Upper lobe of left lung (tissue), 6 donors: ENCODE data around the gene NUDT13. TPM values are rescaled to one million over a fixed set of nuclear protein-coding genes. Genes with fewer than 3 reads are reported as not detected.

Experiments used
- ATAC-seq, 2 donors: fragments of 200-7000 bp; cut with Tn5 transposase; one replicate each; pipeline ENCODE4 v1.9.1; 2022; ENCODE audit warnings: mild to moderate bottlenecking in 2 of 2, moderate library complexity in 2 of 2; ENCODE audit not compliant: low FRiP score in 2 of 2
- DNase-seq, 2 donors: peaks; one replicate each; pipeline ENCODE4 v3.0.0-alpha.2; 2019 to 2020
- H3K27ac ChIP-seq, 4 donors: fragments of 200-600 bp; sonication (generic); one replicate each; pipeline ENCODE4 v1.5.1; 2016 to 2019
- H3K27me3 ChIP-seq, 4 donors: fragments of 200-600 bp; sonication (generic); one replicate each; pipeline ENCODE4 v1.5.1; 2017 to 2019
- H3K36me3 ChIP-seq, 4 donors: fragments of 200-600 bp; sonication (generic); one replicate each; pipeline ENCODE4 v1.5.1; 2016 to 2019
- H3K4me1 ChIP-seq, 4 donors: fragments of 200-600 bp; sonication (generic); one replicate each; pipeline ENCODE4 v1.5.1; 2018 to 2019
- H3K4me3 ChIP-seq, 4 donors: fragments of 200-600 bp; sonication (generic); one replicate each; pipeline ENCODE4 v1.5.1; 2017 to 2019; ENCODE audit warnings: mild to moderate bottlenecking in 2 of 4, moderate library complexity in 1 of 4
- H3K9me3 ChIP-seq, 4 donors: fragments of 200-600 bp; sonication (generic); one replicate each; pipeline ENCODE4 v1.5.1; 2018 to 2019
- EP300 ChIP-seq, 4 donors: sonication (generic); formaldehyde crosslinking; IDR thresholded peaks; one replicate each; pipeline ENCODE4 v1.5.1; 2017; ENCODE audit warnings: antibody characterized with exemption in 4 of 4, control low read depth in 2 of 4
- POLR2A ChIP-seq, 4 donors: fragments of 450-650 bp; IDR thresholded peaks; one replicate each; pipeline ENCODE4 v1.5.1; 2016 to 2017; ENCODE audit warnings: antibody characterized with exemption in 4 of 4, mild to moderate bottlenecking in 2 of 4
- POLR2AphosphoS5 ChIP-seq, 2 donors: sonication (generic); formaldehyde crosslinking; IDR thresholded peaks; one replicate each; pipeline ENCODE4 v1.5.1; 2017; ENCODE audit warnings: antibody characterized with exemption in 2 of 2
- WGBS, 2 donors: methylation state at CpG; one replicate each; pipeline ENCODE4 v1.1.5; 2017 to 2018; 5-methylcytosine and 5-hydroxymethylcytosine counted together
- total RNA-seq, 6 donors: library from RNA; depleted of rRNA in 4 of 6; stranded (reverse); fragments of >200 nt in 4 of 6; gene quantifications; one replicate each; pipeline versions ENCODE4 v1.1.0 to v1.2.1, GENCODE V29; 2016 to 2021
- TF ChIP-seq, protein P1 (sequence below), 6 experiments: fragments of 450-650 bp in 4 of 6; fragments of 200-600 bp in 2 of 6; sonication (generic) in 2 of 6; IDR thresholded peaks; one replicate each; pipeline ENCODE4 v1.5.1; 2016 to 2019; ENCODE audit warnings: antibody characterized with exemption in 6 of 6
- donor health status: DM: no; HTN: no; CAD: no; lungs with moderate emphysema.
- donor health status: DM: no; HTN: yes; CAD: no; lungs with severe emphysema.

NUDT13 gene
- total RNA-seq, 6 donors from 2014 or later = 1.0 to 4.6 (median 2.7) TPM

- Histone ChIP-seq H3K9me3 (no peaks in the 10 kb centered on the region), H3K36me3 (no peaks in the 10 kb centered on the region), H3K27ac (no peak overlapping the region), H3K4me3 (no peak overlapping the region), H3K4me1 (peaks cover 6 to 28% (median 15%) of the 10 kb centered on the region in 4 donors), H3K27me3 (no peaks in the 10 kb centered on the region)
- DNase-seq (no peak), ATAC-seq (no peak)
- TF ChIP-seq, protein P1, sequence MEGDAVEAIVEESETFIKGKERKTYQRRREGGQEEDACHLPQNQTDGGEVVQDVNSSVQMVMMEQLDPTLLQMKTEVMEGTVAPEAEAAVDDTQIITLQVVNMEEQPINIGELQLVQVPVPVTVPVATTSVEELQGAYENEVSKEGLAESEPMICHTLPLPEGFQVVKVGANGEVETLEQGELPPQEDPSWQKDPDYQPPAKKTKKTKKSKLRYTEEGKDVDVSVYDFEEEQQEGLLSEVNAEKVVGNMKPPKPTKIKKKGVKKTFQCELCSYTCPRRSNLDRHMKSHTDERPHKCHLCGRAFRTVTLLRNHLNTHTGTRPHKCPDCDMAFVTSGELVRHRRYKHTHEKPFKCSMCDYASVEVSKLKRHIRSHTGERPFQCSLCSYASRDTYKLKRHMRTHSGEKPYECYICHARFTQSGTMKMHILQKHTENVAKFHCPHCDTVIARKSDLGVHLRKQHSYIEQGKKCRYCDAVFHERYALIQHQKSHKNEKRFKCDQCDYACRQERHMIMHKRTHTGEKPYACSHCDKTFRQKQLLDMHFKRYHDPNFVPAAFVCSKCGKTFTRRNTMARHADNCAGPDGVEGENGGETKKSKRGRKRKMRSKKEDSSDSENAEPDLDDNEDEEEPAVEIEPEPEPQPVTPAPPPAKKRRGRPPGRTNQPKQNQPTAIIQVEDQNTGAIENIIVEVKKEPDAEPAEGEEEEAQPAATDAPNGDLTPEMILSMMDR (IDR thresholded peaks at IDR 0.05) = no peak
- TF ChIP-seq POLR2A (IDR thresholded peaks at IDR 0.05) = no peak
- TF ChIP-seq POLR2AphosphoS5 (IDR thresholded peaks at IDR 0.05) = no peak
- TF ChIP-seq EP300 (IDR thresholded peaks at IDR 0.05) = no peak
- WGBS, 2 donors = 28 to 35% methylated on average over 2 of the region's 2 CpGs
Measured at GRCh38 chr10:73083221-73083620, 27.0 kb upstream of the NUDT13 start.

DNA sequence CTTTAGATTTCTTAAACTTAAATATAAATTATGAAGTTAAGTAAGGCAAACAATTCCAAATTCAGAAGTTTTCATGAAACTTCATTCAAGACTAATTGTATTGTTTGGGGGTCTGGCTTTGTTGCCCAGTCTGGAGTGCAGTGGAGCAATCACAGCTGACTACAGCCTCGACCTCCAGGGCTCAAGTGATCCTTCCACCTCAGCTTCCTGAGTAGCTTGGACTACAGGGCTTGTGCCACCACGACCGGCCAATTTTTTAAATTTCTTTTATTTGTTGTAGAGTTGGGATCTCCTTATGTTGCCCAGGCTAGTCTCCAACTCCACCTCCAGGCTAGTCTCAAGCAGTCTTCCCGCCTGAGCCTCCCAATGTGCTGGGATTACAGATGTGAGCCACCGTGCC lies 26.0 kb upstream of the NUDT13 start:
- DNase-seq (no peak), ATAC-seq (no peak)
- Histone ChIP-seq H3K9me3 (no peaks in the 10 kb centered on the region), H3K27me3 (no peaks in the 10 kb centered on the region), H3K36me3 (no peaks in the 10 kb centered on the region), H3K4me1 (peaks cover 6 to 28% (median 18%) of the 10 kb centered on the region in 4 donors), H3K27ac (no peak overlapping the region), H3K4me3 (no peak overlapping the region)
- WGBS, 2 donors = 74 to 88% methylated on average over 5 of the region's 5 CpGs
- TF ChIP-seq POLR2A (IDR thresholded peaks at IDR 0.05) (no peak), POLR2AphosphoS5 (IDR thresholded peaks at IDR 0.05) (no peak), EP300 (IDR thresholded peaks at IDR 0.05) (no peak)
- TF ChIP-seq, protein P1 (IDR thresholded peaks at IDR 0.05) = no peak

GRCh38 chr10:73086816-73087215 lies 23.4 kb upstream of the NUDT13 start:
- 61 to 63% methylated on average over 4 of the region's 4 CpGs for WGBS, 2 donors
- no peak for ATAC-seq
- peak overlapping the region in 1 of 4 donors; percentile 32 for H3K27ac ChIP-seq

DNA sequence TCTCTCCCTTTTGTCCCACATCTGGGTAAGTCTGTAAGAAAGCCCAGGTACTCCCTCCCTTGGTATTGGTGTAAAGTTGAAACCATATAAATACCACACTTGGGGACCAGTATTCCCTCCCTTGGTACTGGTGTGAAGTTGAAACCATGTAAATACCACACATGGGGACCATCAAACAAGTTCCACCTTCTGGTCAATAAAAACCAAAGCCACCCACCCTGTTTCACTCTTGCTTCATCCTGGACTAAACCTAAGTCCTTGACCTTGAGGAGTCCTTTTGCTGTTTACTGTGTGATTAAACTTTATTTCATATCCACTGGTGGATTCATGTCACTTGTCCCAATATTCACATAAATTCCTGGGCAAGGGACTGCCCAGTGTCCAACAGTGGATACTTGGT lies 22.0 kb upstream of the NUDT13 start:
- no peaks in the 10 kb centered on the region for H3K27me3 ChIP-seq
- no peak overlapping the region for H3K4me3 ChIP-seq
- no peaks in the 10 kb centered on the region for H3K9me3 ChIP-seq
- H3K27ac ChIP-seq = no peak overlapping the region
- H3K4me1 ChIP-seq = peaks cover 2 to 25% (median 13%) of the 10 kb centered on the region in 4 donors
- ATAC-seq = no peak
- no peaks in the 10 kb centered on the region for H3K36me3 ChIP-seq
- no peak for TF ChIP-seq POLR2A (IDR thresholded peaks at IDR 0.05)
- TF ChIP-seq, protein P1 (IDR thresholded peaks at IDR 0.05) = no peak
- TF ChIP-seq POLR2AphosphoS5 (IDR thresholded peaks at IDR 0.05) = no peak
- TF ChIP-seq EP300 (IDR thresholded peaks at IDR 0.05) = no peak
- DNase-seq = no peak

More at GRCh38 chr10:73086816-73087215, 23.4 kb upstream of the NUDT13 start:
- Histone ChIP-seq H3K36me3 (no peaks in the 10 kb centered on the region), H3K9me3 (no peaks in the 10 kb centered on the region), H3K4me3 (no peak overlapping the region), H3K4me1 (peaks cover 6 to 25% (median 19%) of the 10 kb centered on the region in 4 donors), H3K27me3 (no peaks in the 10 kb centered on the region)
- TF ChIP-seq POLR2AphosphoS5 (IDR thresholded peaks at IDR 0.05) (no peak), POLR2A (IDR thresholded peaks at IDR 0.05) (no peak), EP300 (IDR thresholded peaks at IDR 0.05) (no peak)
- TF ChIP-seq, protein P1 (IDR thresholded peaks at IDR 0.05) = no peak
- no peak for DNase-seq

DNA sequence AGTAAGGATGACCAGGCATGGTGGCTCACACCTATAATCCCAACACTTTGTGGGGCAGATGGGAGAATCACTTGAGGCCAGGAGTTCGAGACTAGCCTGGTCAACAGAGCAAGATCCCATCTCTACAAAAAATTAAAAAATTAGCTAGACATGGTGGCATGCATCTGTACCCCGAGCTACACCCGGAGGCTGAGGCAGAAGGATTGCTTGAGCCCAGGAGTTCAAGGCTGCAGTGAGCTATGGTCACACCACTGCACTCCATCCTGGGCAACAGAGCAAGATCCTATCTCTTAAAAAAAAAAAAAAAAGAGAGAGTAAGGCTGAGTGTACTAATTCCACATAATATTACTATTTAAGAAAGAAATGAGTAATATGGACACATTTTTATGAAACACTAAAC lies 17.4 kb upstream of the NUDT13 start:
- H3K36me3 ChIP-seq = no peaks in the 10 kb centered on the region
- WGBS, 2 donors = 96 to 98% methylated on average over 3 of the region's 3 CpGs
- TF ChIP-seq, protein P1 (IDR thresholded peaks at IDR 0.05) = no peak
- TF ChIP-seq POLR2A (IDR thresholded peaks at IDR 0.05) (no peak), POLR2AphosphoS5 (IDR thresholded peaks at IDR 0.05) (no peak), EP300 (IDR thresholded peaks at IDR 0.05) (no peak)
- no peak overlapping the region for H3K27ac ChIP-seq
- H3K9me3 ChIP-seq = no peaks in the 10 kb centered on the region
- H3K27me3 ChIP-seq = no peaks in the 10 kb centered on the region
- peaks cover 10 to 32% (median 20%) of the 10 kb centered on the region in 4 donors for H3K4me1 ChIP-seq
- ATAC-seq = no peak
- H3K4me3 ChIP-seq = no peak overlapping the region
- no peak for DNase-seq
